ENCODE data around the gene BAG1.

GRCh38 chr9:33233626-33234342 is 30.7 kb downstream of the BAG1 start:
- TF ChIP-seq RFXANK (CRISPR knock-in tag; IDR thresholded peaks at IDR 0.05) (no peak), CHD4 (IDR thresholded peaks at IDR 0.05; ENCODE audit: borderline replicate concordance, low read length) (no peak), ASH2L (IDR thresholded peaks at IDR 0.05; ENCODE audit: insufficient read length, low read depth, low read length) (no peak), CTCF (CRISPR knock-in tag; IDR thresholded peaks at IDR 0.05) (no peak), ZNF691 (CRISPR knock-in tag; IDR thresholded peaks at IDR 0.05; ENCODE audit: borderline replicate concordance, low read depth) (no peak)

Data from HepG2 (cell line).